Measurements from ENCODE around the gene NDFIP1. TPM values are rescaled to one million over a fixed set of nuclear protein-coding genes. Genes with fewer than 3 reads are reported as not detected.

Gene NDFIP1
- total RNA-seq, 2 donors from 2014 or later: 37.1 to 56.9 TPM

DNA sequence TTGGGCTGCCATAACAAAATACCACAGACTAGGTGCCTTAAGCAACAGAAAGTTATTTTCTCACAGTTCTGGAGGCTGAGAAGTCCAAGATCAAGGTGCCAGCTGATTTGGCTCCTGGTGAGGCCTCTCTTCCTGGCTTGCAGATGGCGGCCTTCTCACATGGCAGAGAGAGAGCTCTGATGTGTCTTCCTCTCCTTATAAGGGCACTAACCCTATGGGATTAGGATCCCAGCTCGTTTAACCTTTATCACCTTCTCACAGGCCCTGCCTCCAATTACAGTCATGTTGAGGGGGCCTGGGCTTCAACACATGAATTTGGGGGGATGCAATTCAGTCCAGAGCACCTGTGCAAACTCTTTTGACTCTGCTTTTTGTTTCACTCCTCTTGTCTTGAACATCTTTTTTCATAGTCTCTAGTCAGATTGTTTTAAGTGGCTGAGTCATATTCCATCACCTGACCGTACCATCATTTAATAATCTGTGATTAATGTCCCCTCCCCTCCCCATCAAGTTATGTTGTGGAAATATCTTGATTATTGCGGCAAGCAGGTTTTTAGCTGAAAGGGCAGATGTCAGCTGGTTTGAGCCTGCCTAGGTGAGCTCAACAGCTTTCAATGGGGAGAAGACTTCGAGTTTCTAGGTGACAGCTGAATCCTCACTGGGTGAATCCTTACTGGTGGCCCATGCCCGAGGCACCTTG is 61.8 kb downstream of the NDFIP1 start:
- TF ChIP-seq, protein P1, sequence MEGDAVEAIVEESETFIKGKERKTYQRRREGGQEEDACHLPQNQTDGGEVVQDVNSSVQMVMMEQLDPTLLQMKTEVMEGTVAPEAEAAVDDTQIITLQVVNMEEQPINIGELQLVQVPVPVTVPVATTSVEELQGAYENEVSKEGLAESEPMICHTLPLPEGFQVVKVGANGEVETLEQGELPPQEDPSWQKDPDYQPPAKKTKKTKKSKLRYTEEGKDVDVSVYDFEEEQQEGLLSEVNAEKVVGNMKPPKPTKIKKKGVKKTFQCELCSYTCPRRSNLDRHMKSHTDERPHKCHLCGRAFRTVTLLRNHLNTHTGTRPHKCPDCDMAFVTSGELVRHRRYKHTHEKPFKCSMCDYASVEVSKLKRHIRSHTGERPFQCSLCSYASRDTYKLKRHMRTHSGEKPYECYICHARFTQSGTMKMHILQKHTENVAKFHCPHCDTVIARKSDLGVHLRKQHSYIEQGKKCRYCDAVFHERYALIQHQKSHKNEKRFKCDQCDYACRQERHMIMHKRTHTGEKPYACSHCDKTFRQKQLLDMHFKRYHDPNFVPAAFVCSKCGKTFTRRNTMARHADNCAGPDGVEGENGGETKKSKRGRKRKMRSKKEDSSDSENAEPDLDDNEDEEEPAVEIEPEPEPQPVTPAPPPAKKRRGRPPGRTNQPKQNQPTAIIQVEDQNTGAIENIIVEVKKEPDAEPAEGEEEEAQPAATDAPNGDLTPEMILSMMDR (IDR thresholded peaks at IDR 0.05): no peak
- no peaks in the 10 kb centered on the region for H3K27me3 ChIP-seq
- intact Hi-C loops (cut with DNase I): no loop called here

DNA sequence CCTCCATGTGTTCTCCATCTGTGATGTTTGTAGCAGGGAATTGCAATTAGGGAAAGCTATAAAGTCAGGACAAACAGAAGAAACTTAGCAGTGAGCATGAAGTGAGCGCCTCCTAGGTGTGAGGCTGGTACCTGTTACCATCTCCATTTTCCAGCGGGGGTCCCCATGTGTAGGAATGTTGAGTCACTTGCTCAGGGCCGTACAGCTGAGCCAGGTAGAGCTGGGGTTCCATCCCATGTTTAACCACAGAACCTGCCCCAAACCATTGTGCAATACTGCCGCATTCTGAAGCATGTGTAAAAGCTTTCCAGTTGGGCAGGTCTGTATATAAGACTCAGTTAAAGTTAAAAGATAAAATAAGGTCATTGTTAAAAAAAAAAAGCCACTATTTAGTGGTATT is 62.7 kb downstream of the NDFIP1 start:
- intact Hi-C loops (cut with DNase I): no loop called here
- H3K4me3 ChIP-seq: no peak overlapping the region
- DNase-seq: no peak
- no peak overlapping the region for H3K27ac ChIP-seq
- H3K9ac ChIP-seq (ENCODE audit: low read depth in 2 of 2, low read length in 2 of 2): no peak overlapping the region
- no peaks in the 10 kb centered on the region for H3K4me1 ChIP-seq
- no peaks in the 10 kb centered on the region for H3K9me3 ChIP-seq
- TF ChIP-seq, protein P1 (IDR thresholded peaks at IDR 0.05): no peak
- no peaks in the 10 kb centered on the region for H3K36me3 ChIP-seq
- no peaks in the 10 kb centered on the region for H3K27me3 ChIP-seq

More for the DNA sequence above, 61.8 kb downstream of the NDFIP1 start:
- no peaks in the 10 kb centered on the region for H3K9me3 ChIP-seq
- no peak overlapping the region for H3K27ac ChIP-seq
- DNase-seq: no peak
- no peaks in the 10 kb centered on the region for H3K4me1 ChIP-seq
- H3K9ac ChIP-seq (ENCODE audit: low read depth in 2 of 2, low read length in 2 of 2): no peak overlapping the region
- no peaks in the 10 kb centered on the region for H3K36me3 ChIP-seq
- H3K4me3 ChIP-seq: no peak overlapping the region

DNA sequence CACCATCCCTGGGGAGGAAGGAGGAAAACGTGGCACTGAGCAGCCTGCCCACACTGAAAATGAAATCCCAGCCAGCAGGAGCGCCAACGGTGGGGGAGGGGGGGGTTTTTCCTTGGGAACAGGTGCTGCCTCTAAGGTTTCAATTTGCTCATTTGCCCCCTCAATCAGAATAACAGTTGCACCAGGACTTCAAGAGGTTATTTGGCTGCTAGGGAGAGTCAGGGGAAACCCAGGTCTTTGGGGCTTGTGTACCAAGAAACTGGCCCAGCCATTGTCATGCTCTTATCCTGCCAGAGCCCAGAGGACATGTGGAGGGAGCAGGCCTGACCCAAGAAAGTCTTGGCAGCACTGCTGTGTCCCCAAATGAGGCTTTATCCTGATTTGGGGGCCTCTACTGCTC is 66.5 kb downstream of the NDFIP1 start:
- Histone ChIP-seq H3K27me3 (no peaks in the 10 kb centered on the region), H3K36me3 (no peaks in the 10 kb centered on the region), H3K4me3 (no peak overlapping the region), H3K9ac (ENCODE audit: low read depth in 2 of 2, low read length in 2 of 2) (no peak overlapping the region), H3K27ac (no peak overlapping the region), H3K4me1 (no peaks in the 10 kb centered on the region), H3K9me3 (no peaks in the 10 kb centered on the region)
- no peak for DNase-seq
- intact Hi-C loops (cut with DNase I): no loop called here
- TF ChIP-seq, protein P1 (IDR thresholded peaks at IDR 0.05): no peak

DNA sequence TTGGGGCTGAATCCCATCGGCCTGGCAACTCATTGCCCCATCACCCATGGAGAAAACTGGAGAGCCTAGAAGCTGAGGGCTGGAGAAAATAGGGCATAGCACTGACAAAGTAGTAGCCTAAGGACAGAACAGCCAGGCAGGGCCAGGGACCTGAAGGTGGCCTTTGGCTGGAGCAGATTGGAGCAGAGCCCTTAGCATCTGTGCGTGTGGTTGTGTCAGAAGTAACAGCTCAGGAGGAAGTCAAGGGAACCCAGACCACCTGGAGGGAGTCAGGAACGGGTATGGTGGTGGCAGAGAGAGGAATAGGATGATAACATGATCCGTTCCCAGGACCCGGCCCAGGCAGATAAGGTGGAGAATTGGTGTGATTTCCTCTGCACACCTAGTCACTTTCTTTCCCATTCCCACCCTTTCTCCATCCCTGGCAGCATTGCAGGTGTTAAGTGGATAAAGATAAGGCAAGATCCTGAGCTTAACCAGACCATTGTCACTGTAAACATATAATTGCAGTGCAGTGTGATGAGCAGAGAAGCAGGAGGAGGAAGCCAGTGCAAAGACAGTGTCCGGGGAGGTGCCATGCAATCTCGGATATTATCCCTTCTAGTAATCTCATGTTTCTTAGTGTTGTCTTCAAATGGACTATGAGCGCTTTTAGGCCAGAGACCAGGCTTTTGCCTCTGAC is 67.0 kb downstream of the NDFIP1 start:
- no peaks in the 10 kb centered on the region for H3K27me3 ChIP-seq
- no peak overlapping the region for H3K9ac ChIP-seq (ENCODE audit: low read depth in 2 of 2, low read length in 2 of 2)
- intact Hi-C loops (cut with DNase I): no loop called here
- DNase-seq: no peak
- no peak overlapping the region for H3K27ac ChIP-seq
- TF ChIP-seq, protein P1 (IDR thresholded peaks at IDR 0.05): no peak
- H3K4me1 ChIP-seq: no peaks in the 10 kb centered on the region
- H3K9me3 ChIP-seq: no peaks in the 10 kb centered on the region
- H3K4me3 ChIP-seq: no peak overlapping the region
- no peaks in the 10 kb centered on the region for H3K36me3 ChIP-seq

DNA sequence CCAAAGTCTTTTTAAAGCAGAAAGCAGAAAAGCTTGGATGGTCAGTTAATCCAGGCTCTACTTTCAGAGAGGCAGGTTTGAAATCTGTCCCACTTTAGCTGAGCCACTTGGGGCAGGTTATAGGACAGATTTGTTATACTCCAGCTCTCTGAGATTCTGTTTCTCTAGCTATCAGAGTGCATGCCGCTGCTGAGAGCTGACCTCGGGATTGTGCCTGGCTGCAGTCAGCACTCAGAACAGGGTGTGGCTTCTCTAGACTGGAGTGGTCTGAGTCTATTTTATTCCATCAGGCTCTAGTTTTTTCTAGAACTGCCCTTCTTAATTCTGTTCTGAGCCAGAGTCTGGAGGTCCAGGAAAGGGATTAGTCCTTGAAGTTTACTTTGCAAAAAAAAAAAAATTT is 67.7 kb downstream of the NDFIP1 start:
- Histone ChIP-seq H3K9ac (ENCODE audit: low read depth in 2 of 2, low read length in 2 of 2) (no peak overlapping the region), H3K36me3 (no peaks in the 10 kb centered on the region), H3K4me3 (no peak overlapping the region), H3K27me3 (no peaks in the 10 kb centered on the region), H3K27ac (no peak overlapping the region), H3K4me1 (no peaks in the 10 kb centered on the region), H3K9me3 (no peaks in the 10 kb centered on the region)
- intact Hi-C loops (cut with DNase I): no loop called here
- no peak for DNase-seq
- TF ChIP-seq, protein P1 (IDR thresholded peaks at IDR 0.05): no peak
